Left lobe of liver (tissue), 2 donors: ENCODE measurements around the gene KRT35. TPM values are rescaled to one million over a fixed set of nuclear protein-coding genes. Genes with fewer than 3 reads are reported as not detected.
"Not testable (repeated sequence)": the region's sequence is repeated elsewhere in the genome, so short reads cannot be mapped to it uniquely, and the experiment has no call there.

Experiments
- ATAC-seq: fragments of 200-7000 bp; cut with Tn5 transposase; one replicate; pipeline ENCODE4 v1.9.1; 2020; ENCODE audit warnings: mild to moderate bottlenecking, moderate library complexity
- DNase-seq: peaks from one replicate; pipeline ENCODE4 v3.0.0-alpha.2; 2020; ENCODE audit warnings: low spot score
- total RNA-seq: library from RNA; stranded (reverse); gene quantifications from one replicate; pipeline ENCODE4 v1.2.1, GENCODE V29; 2021
- donor health status: DM: no; HTN: no; CAD: no; lungs with moderate emphysema.
- donor health status: DM: no; HTN: yes; CAD: no.

The KRT35 gene
- total RNA-seq, 1 donor from 2014 or later, result not detected

DNA sequence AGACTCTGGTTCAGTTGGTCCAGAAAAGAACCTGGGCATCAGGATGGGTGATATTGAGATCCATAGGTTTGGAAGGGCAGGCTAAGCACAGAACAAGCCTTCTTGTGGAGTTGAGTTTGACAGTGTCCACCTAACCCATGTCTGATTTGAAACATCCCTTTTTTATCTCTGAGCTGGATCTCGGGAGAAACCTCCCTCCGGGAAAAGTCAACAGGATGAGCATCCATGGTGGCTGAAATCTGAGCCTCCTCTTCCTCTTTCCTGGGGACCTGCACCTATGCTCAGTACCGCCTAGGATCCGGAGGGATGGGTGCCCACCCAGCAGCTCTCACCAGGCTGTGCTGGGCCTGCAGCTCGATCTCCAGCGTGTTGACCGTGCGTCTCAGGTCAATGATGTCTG is 17.2 kb downstream of the KRT35 start:
- ATAC-seq (no peak), DNase-seq (no peak)

GRCh38 chr17:41462705-41463104 is 18.2 kb downstream of the KRT35 start:
- DNase-seq (no peak), ATAC-seq (no peak)

DNA sequence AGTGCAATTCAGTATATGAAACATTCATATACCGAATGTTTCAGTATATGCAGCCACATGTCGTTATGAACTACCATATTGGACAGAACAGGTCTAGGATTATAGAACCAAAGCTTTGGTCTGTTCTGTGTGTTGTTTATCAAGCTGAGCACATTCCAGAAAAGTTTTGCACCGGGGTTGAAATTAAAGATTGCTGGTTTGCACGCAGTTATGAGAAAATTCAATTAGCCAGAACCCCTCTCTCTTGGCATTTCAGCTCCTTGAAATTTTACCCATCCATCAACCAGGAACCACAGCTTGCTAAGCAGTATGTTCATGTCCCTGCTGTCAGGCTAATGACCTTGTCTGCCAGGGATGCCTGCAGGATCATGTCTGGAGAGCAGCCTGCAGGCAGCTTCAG is 23.3 kb downstream of the KRT35 start:
- no peak for DNase-seq
- no peak for ATAC-seq

DNA sequence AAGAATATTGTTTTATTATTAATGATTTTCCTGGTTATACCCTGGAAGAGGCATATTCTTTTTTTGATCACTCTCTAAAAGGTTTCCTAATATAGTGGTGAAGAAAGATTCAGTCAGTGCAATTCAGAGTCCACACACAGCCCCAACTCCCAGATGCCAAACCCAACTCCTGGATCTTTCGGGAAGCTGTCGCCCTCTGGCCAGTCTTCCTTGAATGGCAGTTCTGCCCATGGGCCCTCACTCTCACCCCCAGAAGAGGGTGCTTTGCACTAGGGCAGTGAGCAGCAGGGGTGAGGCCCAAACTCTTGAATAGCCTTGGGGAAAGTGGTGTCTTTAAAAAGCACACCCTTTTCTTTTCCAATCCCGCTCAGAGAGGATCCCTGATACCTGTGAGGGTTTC is 24.7 kb downstream of the KRT35 start:
- ATAC-seq, result no peak
- DNase-seq, result no peak

DNA sequence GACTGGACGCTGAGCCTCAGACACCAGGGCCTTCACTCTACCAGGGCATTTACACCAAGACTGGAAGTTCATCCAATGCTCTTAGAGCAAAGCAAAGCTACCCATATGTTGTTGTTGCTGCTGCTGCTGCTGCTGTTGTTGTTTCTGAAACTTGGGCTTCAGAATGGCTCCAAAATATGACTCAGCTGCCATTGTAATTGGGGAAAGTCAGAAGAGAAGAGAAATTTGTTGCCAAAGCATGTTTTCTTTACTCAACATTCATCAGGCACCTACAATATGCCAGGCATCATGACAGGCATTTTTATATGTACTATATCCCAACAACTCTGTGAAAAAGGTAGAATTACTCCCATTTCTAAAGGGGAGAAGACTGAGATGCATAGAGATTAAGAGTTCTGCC is 25.7 kb downstream of the KRT35 start:
- ATAC-seq, result no peak
- no peak for DNase-seq

DNA sequence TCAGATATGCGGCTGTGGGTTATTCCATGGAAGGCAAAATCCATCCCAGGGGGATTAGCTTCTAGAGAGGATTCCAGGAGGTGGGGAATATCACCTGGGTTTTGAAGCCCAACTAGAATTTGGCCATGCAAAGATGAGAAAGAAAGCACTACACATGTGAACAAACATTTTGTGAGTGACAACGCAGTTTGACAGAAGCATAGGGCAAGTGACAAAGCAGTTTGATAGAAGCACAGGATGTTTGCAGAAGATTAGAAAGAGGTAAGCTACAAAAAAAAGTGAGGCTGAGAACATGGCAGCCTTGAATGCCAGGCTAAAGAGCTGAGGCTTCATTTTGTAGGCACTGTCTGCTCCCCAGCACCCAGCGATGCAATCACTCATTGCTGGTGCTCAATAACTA is 27.9 kb downstream of the KRT35 start:
- no peak for DNase-seq
- no peak for ATAC-seq

GRCh38 chr17:41452281-41452680 is 28.7 kb downstream of the KRT35 start:
- ATAC-seq (no peak), DNase-seq (no peak)

DNA sequence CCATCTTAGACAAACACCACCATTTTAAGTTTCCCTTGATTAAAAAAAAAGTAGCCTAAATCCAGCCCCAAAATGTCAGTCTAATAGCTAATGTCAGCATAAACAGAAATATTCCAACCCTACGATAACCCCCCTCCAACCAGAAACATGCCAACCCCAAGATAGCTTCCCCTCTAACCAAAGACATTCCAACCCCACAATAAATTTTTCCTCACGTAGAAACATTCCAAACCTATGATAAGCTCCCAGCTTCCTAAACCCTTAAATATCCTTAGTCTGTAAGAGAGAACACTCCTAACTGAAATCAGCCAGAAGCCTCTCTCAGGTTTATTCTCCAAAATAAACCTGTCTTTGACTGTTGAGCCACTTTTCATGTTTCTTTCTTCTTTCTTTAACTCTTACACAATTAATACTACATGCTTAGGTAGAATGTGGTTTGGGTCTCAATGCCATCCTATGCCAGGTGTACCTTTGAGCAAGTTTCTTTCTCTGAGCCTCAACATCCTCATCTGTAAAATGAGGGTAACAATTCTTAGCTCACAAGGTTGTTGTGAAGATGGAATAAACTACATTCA is 29.7 kb downstream of the KRT35 start:
- ATAC-seq (no peak), DNase-seq (no peak)

DNA sequence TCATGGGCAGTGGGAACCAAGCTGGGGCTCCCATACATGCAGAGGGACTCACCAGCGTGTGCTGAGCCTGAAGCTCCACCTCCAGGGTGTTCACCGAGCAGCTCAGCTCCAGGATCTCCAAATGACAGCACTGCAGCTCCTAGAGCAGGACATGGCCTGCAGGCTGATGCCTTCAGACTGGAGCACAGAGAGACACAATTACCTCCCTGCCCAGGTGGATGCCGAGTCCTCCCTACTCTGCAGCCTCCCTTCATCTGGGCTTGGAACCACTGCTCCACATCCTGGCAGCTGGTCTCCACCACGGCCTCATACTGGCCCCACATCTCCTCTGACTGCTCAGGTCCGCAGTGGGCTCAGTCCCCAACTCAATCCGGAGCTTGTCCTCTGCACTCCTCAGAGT is 31.9 kb downstream of the KRT35 start:
- DNase-seq (no peak), ATAC-seq (no peak)

DNA sequence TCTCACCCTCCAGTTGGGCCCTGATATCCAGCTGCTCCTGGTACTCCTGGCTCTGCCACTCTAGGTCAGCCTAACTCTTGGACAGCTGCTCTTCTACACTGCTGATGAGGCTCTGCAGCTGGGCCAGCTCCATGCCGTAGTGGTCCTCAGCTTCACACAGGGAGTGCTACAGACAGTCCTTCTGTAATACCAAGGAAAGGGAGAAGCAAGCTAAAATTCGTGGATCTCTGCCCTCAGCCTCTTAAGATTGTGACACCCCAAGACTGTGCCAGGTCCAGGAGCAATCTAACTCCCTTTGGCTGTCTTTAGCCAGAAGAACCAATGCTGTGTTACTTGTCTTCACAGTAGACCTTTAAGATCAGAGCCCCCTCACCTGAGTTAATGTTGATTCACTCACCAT is 32.4 kb downstream of the KRT35 start:
- DNase-seq, result no peak
- no peak for ATAC-seq

GRCh38 chr17:41446806-41447205 is 34.1 kb downstream of the KRT35 start:
- no peak for ATAC-seq

DNA sequence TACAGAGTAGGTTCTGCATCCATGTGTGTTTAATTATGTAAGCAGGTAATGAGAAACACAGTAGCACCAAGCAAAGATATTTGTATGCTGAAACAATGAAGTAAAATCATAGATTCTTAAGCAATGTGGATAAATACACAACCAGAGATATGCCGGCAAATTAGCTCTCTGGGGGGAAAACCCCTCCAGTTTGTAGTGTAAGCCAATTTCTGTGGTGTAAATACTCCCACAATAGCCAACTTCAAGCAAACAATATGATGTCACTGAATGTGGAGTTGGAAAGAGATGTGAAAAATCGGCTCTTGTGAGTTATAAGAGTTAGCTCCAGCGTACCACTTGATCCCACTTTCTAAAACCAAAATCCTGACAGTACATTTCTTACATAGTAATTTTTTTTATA is 36.3 kb downstream of the KRT35 start:
- no peak for ATAC-seq
- no peak for DNase-seq

More at GRCh38 chr17:41446806-41447205, 34.1 kb downstream of the KRT35 start:
- no peak for DNase-seq

DNA sequence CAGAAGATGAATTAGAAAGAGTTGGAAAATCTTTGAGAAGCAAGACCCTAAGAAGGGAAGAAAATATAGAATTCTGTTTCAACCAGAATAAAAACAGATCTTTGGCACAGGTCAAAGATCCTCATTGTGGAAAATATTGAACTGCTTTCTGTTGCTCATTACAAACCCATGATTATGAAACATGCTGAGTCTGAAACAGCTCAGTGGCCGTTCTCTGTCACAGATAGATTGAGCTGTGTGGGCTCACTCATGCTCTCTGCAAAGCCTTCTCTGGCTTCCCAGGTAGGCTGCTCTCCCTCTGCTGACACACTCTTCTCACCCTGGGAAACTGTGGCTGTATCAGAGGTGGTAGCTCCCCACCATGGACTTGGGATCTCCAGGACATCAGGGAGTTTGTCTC is 36.8 kb downstream of the KRT35 start:
- DNase-seq, result no peak
- ATAC-seq, result peak; percentile 12

GRCh38 chr17:41442739-41443138 is 38.2 kb downstream of the KRT35 start:
- ATAC-seq, result no peak
- no peak for DNase-seq

DNA sequence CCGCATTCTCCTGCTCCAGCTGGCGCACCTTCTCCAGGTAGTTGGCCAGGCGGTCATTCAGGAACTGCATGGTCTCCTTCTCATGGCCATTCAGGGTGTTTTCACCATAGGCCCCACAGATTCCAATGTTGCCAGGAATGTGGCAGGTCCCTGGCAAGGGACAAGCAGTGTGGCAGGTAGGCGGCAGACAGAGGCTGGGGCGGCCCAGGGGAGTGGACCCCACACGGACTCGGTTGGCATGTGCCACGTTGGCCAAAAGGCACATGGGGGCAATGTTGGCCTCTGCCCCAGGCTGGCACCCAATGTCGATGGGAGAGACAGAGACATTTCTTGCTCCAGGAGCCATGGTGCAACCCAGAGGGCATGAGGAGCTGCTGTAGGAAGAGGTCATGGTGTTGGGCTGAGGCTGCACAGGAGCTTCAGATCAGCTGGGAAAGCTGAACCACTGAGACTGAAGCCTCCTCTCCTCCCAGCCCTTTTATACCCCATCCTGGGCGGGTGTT is 40.4 kb downstream of the KRT35 start, which contains the start of gene KRT38:
TSS of gene KRT38 (minus strand) at position 453 of the 503 bp plus-strand sequence. CDS start at position 391, 62 bp downstream.
- ATAC-seq (no peak), DNase-seq (no peak)

DNA sequence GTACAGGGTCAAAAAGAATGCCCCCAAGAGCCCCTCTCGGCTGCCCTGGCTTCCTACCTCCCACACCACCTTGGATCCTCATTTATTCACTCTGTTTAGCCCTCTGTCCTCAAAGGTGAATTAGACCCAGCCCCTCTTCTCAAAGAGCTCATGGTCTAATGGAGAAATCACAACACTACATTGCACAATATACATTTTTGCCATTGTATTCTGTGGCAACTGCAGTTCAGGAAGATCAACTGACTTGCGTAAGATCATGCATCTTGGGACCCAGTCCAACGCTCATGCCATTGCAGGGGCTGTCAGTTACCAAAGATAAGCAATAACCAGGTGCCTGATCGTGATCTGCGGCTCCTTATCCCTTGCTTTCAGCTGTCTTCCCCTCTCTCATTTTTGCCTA is 41.6 kb downstream of the KRT35 start:
- ATAC-seq (no peak), DNase-seq (no peak)

DNA sequence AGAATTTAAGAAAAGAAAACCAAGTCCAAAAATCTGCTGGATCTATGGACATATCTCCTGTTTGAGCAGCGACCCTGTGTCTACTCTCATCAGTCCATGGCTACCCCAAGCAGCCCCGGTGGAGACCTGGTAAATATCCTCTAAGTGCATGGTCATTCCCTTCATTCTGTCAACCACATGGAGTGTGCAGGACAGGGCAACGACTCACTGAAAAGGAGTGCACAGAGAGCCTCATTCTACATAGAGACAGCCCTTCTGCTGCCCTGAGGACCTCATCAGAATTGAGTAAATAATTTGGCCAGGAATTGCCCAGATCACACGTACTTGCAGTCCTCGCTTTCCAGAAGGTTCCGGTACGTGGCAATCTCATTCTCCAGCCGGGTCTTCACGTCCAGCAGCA is 43.2 kb downstream of the KRT35 start:
- ATAC-seq (no peak), DNase-seq (no peak)

DNA sequence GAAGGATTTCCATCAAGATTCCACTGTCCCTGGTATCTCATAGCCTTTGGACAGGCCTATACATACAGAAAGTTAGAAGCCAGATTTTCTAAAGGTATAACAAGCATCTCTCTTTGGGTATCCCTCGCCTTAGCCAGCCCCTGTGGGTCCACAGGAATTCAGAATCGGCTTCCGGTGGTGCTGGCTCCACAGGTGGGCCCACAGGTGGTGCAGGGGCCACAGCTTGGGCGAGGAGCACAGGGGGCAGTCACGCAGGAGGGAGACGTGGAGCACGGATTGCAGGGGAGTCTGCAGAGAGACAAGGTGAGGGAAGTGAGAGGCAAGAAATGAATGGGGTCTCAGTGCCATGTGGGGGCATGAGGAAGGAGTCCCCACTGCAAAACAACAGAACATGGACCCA is 43.7 kb downstream of the KRT35 start:
- no peak for DNase-seq
- ATAC-seq, result no peak

DNA sequence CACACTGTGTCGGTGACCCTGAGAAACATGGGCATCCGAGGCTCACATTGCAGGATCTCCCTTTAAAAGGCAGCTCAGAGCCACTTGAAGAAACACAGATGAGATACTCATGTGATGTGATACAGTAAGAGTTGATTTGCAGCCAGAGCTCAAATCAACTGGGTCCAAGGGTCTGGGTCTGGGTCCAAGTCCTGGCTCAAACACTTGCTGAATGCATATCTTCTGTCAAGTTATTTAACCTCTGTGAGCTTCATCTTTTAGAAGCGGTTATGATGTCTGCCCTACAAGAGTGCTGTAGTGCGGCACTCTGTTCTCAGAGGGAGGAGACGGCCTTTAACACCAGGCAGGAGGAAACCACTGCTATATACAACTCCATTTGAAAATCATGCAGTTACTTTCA is 46.5 kb downstream of the KRT35 start:
- no peak for ATAC-seq
- no peak for DNase-seq

- DNase-seq (no peak), ATAC-seq (no peak)
Observed at GRCh38 chr17:41434005-41434404, 46.9 kb downstream of the KRT35 start.

DNA sequence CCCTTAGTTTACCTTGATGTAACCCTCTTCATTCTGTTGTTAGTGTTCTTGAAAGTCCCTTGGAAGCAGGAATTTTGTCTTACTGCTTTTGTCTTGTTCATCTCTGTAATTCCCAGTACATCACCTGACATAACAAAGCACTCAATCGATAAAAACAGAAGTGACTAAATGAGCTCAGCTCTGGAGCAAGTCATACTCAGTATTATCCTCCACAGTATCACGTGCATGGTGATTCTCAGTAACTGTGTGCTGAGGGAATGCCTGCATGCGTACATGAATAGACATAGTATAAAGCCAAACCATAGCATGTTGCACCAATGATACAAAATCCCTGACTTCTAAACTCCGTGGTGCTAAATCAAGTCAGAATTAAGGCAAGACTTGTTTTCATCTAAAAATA is 47.4 kb downstream of the KRT35 start:
- DNase-seq (no peak), ATAC-seq (no peak)

DNA sequence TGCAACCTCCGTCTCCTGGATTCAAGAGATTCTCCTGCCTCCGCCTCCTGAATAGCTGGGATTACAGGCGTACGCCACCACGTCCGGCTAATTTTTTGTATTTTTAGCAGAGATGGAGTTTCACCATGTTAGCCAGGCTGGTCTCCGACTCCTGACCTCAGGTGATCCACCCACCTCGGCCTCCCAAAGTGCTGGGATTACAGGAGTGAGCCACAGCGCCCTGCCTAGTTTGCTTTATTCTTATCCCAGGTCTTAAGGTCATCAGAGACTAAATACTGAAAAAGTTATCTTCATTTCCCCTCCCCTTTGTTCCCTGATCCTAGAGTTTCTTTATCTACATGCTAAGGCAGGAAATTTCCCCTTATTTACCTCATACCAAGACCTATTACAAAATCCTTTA is 50.6 kb downstream of the KRT35 start:
- not testable (repeated sequence) for DNase-seq, ATAC-seq

GRCh38 chr17:41429667-41430066 is 51.3 kb downstream of the KRT35 start:
- ATAC-seq (no peak), DNase-seq (no peak)
